ENCODE data around the gene ANKRD44.

ANKRD44 gene

DNA sequence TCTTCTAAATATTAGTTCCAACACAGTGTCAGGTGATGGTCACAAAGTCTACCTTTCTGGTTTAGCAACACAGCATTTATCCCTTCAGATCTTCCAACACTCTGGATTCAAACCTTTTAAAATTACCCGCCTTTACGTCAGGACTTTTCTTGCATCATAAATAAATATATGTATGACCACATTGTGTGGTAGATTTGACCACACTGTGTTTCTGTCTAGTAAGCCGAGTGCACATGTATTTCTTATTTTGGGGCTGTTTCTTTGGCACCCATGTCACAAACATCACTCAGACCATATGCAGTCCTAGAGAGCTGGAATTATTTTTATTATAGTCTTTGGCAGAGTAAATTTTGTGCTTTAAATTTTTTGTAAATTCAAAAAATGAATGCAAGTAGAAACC, 172.1 kb downstream of the ANKRD44 start:
- no peak for DNase-seq

DNA sequence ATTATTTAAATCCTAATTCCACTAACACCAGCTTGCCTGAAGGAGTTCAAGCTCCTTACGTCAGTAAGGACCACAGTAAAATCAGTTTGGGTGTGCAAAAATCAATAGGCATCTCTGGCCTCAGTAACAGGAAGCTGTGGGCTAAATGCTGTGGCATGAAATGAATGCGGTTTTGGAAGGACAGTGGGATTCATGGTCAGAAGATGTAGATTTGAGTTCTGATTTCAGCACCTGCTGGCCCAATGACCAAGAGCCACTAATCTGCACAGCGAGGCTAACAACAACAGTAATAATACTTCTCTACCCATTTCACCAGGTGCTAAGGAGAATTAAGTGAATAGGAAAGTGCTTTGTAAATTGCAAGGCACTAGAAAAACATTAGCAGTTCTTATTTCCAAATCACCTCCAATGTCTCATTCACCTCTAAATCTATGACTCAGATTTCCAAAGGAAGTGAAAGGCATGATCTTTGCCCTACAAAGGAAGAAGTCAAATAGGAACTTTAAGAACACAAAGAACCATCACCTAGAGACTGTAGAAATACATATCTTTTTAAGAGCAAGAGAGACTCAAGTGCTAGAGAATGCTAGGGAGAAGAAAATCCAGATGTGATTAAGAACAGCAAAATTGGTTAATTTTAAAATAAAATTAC, 172.6 kb downstream of the ANKRD44 start:
- DNase-seq: no peak

DNA sequence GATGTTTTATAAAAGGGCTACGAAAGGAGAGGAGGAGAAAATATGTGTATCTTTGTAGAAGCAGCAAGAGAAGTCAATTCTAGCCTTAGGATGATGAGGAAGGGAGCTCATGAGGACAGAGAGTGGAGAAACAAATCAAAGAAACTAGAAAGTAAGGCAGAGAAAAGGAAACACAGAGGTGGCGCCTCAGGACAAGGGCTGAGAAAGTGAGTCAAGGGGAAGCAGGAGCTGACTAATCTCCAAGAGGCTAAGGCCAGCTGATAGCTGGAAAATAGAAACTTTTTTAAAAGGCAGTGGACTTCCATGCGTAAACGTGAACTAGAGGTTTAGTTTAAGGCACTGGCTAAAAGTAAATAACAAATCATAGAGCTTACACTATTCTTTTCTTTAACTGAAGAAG, 173.3 kb downstream of the ANKRD44 start:
- DNase-seq: no peak

DNA sequence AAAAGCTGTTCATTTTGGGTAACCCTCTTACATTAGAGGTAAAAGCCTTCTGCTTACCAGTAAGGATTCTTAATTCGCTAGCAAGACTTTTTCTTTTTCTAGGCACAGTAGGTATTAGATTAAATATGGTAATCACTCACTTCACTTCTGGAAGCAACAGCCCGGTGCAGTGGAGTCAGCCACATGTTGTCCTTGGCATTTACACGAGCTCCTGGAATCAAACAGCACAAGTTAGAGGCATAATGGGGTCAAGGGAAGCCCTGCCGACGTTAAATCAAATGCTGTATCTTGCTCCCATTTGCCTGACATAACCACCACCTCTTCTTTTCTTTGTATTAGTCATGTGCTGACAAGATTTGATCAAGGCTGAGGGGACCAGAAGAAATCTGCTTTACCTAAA, 174.1 kb downstream of the ANKRD44 start:
- DNase-seq: no peak

DNA sequence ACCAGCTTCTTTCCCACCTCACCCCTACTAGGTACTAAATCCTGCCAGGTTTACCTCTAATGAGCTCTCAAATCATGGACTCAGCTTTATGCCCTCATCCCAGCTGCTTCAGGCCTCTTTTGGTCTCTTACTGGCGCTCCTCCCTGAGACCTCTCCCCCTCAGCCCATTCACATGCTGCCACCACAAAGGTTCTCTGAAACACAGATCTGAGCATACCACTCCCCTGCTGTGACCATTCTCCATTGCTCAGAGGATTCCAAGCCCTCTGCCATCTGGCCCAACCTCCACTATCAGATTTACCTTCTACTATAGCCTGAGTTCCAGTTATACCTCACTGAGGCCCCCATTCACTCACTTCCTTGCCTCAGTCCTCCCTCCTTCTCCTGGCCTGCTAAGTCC, 174.8 kb downstream of the ANKRD44 start:
- no peak for DNase-seq

DNA sequence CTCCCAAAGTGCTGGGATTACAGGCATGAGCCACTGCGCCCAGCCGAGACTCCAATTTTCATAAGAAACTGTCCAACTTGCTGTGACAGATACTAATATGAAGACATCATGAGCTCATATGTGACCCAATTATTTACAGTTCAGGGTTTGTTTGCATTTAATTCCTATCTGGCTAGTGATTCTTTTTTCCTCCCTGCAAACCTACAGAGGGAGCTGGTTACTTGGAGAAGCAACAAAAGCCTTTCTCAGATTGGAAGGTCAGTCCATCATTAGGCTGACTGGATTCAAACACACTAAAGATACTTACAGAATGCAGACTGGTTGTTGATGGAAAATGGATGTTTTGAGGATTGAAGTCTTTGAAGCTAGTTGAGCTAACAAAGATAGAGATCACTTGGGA, 176.4 kb downstream of the ANKRD44 start:
- DNase-seq: no peak

DNA sequence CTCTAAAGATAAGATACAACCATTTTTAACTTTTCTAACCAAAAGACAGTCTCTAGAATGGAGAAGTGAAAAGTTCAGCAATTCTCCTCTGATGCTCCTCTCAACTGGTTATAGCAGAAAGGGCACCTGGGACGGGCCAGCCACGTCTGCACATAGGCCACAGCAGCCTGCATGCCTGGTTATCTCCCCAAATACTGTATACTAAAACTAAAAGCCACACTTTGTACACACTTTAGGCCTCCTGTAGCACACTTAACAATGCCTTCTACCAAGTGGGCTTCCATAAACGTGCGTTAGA, 179.1 kb downstream of the ANKRD44 start:
- no peak for DNase-seq

DNA sequence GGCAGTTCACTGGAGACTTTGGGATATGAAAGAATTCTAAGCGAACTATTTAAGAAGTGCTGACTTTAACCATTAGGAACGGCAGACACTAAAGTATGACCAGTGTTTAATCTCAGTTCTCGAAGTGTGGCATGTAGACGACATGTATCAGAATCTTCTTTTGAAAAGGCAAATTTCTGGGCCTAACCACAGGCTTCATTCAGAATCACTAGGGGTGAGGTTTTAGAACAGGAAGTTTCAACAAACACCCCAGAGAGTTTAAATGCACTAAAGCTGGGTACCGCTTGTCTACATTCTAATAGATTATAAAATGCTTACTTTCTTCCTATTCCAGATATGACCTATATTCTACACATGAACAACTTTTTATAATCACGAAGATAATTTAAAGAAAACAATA, 180.3 kb downstream of the ANKRD44 start:
- peak in 1 of 2 experiments; percentile 18 for DNase-seq

DNA sequence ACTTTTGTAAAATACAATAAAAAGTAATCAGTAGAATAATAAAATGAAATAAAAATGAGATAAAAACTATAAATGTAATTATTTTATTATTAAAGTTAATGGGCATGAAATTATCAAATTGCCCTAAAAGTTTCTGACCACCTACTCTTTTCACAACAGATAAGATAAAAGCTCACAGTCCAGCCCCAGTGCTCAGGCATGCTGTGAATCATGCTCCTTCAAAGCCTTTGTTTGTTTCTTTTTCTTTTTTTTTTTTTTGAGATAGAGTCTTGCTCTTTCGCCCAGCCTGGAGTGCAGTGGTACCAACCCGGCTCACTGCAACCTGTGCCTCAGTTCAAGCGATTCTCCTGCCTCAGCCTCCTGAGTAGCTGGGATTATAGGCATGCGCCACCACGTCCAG, 181.7 kb downstream of the ANKRD44 start:
- no peak for DNase-seq

DNA sequence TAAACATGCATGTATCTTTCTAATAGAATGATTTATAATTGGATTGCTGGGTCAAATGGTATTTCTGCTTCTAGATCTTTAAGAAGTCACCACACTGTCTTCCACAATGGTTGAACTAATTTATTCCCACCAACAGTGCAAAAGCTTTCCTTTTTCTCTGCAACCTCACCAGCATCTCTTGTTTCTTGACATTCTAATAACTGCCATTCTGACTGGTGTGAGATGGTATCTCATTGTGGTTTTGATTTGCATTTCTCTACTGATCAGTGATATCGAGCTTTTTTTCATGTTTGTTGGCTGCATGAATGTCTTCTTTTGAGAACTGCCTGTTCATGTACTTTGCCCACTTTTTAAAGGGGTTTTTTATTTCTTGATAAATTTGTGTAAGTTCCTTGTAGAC, 182.5 kb downstream of the ANKRD44 start:
- no peak for DNase-seq

DNA sequence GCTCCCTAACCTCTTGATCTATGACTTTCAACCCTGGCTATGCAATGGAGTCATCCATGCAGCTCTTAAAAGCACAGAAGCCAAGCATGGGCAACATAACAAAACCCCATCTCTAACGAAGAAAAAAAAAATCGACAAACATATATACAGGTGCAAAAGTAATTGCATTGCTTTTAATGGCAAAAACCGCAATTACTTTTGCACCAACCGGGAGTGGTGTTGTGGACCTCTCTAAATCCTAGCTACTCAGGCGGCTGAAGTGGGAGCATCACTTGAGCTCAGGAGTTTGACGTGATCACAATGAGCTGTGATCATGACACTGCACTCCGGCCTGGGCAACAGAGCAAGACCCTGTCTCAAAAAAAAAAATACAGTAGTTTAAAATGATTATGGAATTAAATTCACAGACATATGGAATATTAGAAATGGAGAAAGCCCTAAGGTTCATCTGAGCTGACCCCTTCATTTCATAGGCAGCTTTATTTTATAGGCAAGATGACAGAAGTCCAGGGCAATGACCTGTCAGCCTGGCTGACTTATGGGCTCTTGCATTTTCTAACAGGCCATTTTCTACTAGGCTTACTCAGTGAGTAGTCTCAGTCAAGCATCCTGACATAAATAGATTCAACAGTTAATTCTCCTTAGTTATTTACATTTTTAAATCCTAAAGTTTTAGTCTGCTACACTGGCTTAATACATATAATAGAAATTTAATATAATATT, 183.8 kb downstream of the ANKRD44 start:
- DNase-seq: no peak

DNA sequence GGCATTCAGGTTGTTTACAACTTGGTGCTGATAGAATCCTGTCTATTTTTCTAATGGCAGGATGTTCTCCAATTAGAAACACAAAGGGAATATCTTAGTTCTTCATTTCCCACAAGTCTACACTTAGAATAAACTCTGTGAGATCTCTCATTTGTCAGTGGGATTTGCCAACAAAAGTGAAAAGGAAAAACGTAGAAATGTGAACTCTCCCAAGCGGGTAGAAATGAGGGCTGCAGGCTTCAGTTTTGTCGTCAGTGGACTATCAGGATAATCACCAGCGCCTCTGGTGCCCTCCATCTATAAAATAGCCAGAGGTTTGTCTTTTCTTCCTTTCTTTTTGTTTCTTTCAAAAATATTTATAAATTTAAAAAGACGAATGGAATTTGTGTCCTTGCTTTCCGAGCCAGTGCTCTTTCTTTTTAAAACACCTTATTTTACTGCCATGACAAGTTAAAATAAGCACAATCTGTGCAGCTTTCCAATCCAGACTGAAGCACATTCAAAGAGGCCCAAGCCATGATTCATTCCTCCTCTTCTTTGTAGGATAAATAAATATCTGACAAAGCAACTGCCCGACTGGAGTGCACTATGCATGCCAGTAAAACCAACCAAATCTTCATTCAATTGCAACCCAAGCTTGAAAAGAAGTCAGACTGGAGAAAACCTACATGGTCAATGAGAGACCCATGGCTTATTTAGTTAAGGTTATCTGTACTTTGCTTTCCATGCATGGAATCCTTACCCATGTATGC, 185.8 kb downstream of the ANKRD44 start:
- no peak for DNase-seq

DNA sequence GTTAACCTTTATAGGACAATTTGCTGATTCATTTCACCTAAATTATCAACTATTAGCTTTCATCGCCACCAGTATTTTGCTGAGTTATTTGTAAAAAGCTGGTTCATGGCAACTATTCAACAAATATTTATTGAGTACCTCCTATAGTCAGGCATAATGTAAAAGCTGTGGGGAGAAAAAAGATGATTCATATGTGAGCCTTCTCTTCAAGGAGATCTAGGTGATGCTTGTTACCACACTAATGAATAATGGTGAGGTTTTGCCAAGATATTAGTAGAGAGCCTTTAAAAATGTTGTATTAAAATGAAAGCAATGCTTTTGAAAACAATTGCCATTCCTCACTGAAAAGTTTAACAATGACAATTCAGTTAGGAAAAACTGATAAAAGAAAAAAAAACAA, 187.8 kb downstream of the ANKRD44 start:
- no peak for DNase-seq

DNA sequence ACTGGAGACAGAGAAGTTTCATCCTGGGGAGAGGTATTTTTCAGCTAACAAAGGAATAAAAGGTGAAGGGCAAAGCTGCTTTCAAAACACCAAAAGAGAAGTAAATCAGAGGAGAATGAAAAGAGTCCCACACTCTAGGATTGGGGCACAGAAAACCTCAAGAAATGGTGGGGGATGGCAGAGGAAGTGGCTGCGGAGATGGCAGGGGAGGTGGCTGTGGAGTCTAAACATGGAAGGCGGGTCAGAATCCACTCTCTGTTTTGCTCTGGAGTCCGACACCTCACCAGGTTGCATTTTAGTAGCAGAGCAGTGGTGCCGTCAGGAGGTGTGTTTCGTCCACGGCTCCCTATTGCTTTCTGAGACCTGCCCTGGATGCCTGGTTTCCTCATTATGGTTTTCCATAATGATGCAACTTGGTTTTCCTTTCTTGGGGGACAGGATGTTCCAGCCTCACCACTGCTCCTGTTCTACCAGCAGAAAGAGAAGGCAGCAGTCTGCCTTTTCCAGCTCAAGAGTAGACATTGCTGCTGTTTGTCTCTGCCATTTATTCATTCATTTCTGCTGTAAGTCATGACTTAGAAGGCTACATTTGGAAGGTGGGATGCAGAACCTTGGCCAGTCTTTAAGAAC, 188.7 kb downstream of the ANKRD44 start:
- no peak for DNase-seq

DNA sequence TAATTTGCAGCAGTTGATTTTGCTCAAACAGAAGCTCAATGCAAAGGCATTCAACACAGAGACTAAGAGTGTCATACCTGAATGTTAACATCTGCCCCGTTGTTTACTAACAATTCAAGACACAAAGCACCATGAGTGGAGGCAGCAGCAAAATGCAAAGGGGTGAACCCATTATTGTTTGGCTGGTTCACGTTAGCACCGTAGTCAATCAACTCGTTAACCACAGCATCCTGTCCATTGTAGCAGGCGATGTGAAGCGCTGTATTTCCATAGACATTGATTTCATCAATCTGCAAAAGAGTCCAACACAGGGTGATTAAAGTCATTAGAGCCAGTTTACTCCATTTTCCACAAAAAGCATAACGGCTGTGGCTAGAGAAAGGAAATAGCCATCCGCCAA, 189.3 kb downstream of the ANKRD44 start:
- DNase-seq: no peak

DNA sequence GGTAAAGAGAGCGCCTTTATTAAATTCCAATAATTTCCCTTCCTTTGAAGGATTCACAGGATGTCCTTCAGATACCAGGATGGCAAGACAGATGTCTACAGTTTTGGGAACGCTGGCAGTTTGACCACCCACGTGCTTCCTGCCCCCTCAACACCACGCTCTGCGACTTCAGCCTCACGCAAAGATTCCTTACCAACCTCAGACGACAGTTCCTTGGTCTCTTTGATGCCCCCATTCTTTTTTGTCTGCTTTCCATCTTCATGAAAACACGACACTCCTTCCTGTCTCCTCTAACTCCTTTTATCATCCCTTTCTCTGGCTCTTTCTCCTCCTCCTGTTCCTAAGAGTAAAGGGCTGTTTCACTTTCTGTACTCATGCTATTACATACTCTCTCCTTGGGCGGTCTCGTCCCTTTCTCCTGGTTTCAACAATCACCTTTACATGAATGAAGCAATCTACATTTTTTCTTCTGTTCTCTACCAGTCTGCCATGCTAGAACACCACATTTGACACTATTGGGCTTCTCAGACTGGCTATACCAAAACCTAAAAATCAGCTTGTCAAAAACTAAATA, 194.2 kb downstream of the ANKRD44 start:
- no peak for DNase-seq

DNA sequence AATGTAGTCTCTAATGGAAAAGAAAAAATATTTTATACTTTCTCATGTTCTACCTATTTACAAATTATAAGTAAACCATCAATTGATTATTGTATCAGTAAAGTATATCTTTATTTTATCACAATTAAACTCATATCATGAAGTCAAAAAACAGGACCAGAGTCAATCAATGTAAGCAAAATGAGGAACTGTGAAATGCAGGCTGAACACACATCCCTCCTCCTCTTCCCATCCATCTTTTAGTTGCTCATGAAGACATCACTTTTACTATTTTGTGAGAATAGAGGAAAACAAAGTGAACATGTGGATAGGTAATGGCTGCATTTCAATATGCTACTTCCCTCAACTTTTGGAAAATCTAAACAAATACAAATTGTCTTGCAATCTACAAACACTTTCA, 195.3 kb downstream of the ANKRD44 start:
- no peak for DNase-seq

DNA sequence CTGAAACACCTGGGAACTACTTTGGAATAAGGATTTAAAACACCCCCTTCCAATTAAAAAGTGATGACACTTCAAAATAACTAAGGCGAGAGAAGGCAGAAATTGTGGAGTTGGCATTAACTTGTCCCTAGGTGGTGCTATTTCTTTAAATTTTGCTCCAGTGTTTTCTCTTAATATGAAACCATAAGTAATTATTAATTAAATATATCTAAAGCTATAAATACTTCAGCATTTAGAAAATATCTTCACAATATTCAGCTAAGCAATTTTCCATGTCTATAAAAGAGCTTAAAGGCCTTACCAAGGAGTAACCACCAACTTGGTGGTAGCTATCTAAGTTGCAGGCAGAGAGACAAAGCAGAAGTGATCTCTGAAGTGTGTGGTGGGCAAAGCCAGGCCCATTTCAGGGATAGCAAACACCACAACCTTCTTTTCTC, 197.3 kb downstream of the ANKRD44 start:
- DNase-seq: peak; percentile 83 to 93

DNA sequence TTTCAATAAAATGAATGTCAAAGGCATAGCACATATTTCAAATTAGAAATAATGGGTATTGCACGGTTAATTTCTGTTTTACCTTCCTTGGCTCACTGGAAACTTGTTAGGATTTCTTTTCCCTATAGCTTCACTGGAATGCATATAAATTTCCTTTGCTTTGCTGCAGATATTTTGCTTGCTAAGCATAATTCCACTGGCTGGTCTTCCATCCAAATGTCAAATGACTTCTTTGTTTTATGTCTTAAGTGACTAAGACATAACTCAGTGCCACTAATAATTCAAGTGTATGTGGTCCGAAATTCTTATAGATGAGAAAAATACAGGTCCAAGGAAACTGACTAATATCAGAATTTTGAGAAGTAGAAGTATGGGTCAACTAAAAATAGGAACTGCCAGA, 201.3 kb downstream of the ANKRD44 start:
- no peak for DNase-seq

DNA sequence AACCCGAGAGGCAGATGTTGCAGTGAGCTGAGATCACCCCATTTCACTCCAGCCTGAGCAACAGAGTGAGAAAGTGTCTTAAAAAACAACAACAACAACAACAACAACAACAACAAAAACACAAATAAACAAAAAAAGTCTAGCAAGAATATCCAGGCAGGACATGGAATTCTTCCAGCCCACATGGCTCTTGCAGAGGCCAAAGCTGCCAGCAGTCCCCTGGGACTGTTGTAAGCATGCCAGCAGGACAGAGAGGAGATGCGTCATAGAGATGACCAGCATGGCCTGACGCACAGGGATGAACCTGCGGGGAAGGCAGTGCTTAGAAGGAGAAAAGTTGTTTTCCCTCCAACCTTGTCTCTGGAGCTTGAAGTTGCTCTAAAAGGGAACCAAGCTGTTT, 201.8 kb downstream of the ANKRD44 start:
- no peak for DNase-seq

DNA sequence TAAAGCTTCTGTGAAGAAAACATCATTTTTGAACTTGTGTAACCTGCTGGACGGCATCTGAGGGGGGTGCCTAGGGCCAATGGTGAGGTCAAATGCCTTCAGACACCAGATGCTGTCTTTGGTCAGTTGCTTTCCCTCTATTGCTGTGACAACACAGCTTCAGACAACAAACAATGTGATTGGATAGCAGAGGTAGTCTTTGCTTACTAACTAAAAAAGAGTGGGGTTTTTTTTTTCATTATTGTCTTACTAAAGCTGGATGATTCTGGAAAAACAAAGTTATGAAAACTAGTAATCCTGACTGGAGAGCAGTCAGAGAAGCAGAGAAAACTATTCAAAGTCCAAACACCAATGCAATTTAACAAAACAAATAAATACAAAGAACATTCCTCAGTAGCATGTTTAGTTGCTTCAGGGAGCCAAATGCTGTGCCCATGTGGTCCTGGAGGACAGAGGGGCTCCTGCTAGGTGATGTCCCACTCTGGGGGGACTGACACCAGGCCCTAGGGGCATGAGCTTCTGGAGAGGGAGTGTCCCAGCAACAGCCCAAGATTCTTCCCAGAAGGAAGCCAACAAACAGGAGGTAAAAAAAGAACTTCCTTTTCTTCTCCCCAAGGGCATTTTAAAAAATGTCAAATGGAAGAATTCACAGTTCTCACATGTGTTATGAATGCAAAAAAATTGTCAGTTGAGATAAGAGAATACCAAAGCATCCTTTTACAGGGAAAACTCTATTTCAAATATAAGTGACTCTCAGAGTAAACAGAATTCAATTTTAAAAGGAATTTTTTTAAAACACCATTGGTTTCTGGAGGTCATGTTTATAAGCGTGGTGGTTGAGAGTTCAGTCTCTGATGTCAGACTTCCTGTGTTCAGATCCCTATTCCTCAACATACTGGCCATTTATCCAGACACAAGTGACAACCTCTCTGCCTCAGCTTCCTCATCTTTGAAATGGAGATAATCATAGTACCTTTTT, 203.0 kb downstream of the ANKRD44 start:
- DNase-seq: no peak

DNA sequence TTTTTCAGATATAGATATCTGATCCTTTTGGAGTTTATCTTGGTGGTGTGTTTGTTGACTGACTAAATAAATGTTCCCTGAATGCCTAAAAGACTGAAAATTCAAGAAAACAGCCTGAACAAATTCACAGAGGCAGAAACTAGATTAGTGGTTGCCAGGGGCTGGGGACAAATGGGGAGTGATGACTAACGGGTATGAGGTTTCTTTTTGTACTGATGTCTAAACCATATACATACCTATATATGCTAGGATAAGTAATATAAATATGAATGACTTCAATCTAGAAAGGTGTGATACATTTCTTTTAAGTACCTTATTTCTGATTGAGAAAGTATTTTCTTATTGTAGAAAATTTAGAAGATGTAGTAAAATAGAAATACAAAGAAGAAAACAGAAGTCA, 207.2 kb downstream of the ANKRD44 start:
- no peak for DNase-seq

Measured in Kasumi-1 (cell line).